ENCODE data around the gene MYH11.

The MYH11 gene

DNA sequence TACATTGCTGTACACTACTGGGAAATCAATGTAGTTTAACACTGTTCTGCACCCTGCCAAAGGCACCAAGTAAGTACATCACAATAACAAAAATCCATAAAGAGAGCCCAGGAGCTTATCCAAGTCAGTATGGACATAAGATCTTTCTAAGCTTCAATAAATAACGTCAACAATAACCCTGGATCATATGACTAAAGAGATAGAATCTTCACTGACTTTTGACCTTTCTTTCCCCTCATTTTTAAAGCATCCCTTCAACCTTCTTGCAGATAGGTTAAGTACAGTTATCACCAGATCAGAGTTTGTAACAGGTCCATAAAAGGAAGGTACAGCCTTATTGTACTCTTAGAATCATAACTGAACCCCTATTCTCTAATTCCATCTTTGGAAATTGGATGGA lies 29.2 kb upstream of the MYH11 start:
- H3K27ac ChIP-seq: no peak overlapping the region
- TF ChIP-seq, protein P1, sequence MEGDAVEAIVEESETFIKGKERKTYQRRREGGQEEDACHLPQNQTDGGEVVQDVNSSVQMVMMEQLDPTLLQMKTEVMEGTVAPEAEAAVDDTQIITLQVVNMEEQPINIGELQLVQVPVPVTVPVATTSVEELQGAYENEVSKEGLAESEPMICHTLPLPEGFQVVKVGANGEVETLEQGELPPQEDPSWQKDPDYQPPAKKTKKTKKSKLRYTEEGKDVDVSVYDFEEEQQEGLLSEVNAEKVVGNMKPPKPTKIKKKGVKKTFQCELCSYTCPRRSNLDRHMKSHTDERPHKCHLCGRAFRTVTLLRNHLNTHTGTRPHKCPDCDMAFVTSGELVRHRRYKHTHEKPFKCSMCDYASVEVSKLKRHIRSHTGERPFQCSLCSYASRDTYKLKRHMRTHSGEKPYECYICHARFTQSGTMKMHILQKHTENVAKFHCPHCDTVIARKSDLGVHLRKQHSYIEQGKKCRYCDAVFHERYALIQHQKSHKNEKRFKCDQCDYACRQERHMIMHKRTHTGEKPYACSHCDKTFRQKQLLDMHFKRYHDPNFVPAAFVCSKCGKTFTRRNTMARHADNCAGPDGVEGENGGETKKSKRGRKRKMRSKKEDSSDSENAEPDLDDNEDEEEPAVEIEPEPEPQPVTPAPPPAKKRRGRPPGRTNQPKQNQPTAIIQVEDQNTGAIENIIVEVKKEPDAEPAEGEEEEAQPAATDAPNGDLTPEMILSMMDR (IDR thresholded peaks at IDR 0.05): no peak
- no peak for TF ChIP-seq ZFX (IDR thresholded peaks at IDR 0.05; ENCODE audit: borderline replicate concordance)

DNA sequence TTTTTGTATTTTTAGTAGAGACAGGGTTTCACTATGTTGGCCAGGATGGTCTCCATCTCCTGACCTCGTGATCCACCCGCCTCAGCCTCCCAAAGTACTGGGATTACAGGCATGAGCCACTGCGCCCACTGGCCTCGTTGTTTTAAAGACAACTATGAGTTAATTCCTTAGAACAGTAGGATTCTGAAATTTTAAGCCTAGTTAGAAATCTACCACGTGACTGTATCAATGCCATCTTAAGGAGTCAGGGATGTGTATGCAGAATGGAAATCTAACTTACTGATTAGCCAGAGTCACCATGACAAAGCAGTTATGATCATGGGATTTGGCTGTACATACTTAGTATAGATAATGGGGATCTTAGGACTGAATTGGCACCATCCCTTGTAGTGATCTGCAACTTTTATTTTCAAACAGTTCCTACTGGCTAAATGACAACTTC lies 28.8 kb upstream of the MYH11 start:
- TF ChIP-seq ZFX (IDR thresholded peaks at IDR 0.05; ENCODE audit: borderline replicate concordance): no peak
- TF ChIP-seq, protein P1 (IDR thresholded peaks at IDR 0.05): no peak
- H3K27ac ChIP-seq: no peak overlapping the region

DNA sequence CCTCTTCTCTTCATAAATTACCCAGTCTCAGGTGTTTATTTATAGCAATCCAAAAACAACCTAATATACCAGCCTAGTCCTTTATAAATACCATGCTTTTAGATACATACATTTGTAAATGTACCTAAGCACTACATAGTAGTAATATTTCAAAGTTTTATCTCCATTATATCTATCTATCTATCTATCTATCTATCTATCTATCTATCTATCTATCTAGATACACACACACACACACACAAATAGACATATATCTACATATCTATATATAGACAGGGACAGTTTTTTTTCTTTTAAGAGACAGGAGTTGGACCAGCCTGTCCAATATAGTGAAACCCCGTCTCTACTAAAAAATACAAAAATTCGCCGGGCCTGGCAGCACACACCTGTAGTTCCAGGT lies 25.7 kb upstream of the MYH11 start:
- H3K27ac ChIP-seq: no peak overlapping the region
- TF ChIP-seq ZFX (IDR thresholded peaks at IDR 0.05; ENCODE audit: borderline replicate concordance): no peak
- TF ChIP-seq, protein P1 (IDR thresholded peaks at IDR 0.05): no peak

DNA sequence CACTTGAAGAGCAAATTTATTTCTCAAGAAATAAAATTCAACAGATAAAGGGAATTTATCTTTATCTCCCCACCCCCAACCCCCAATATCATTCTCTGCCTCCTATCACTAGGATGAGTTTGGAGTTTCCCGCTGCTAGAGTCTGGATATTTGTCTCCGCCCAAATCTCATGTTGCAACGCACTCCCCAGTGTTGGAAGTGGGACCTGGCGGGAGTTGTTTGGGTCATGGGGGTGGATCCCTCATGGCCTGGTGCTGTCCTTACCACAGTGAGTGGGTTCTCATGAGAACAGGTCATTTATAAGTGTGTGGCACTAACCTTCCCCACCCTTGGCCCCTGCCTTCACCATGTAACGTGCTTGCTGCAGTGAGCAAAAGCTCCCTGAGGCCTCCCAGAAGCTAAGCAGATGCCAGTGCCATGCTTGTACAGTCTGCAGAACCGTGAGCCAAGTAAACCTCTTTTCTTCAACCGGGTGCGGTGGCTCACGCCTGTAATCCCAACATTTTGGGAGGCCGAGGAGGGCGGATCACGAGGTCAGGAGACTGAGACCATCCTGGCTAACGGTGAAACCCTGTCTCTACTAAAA lies 25.1 kb upstream of the MYH11 start:
- no peak overlapping the region for H3K27ac ChIP-seq
- TF ChIP-seq ZFX (IDR thresholded peaks at IDR 0.05; ENCODE audit: borderline replicate concordance): no peak
- TF ChIP-seq, protein P1 (IDR thresholded peaks at IDR 0.05): no peak

DNA sequence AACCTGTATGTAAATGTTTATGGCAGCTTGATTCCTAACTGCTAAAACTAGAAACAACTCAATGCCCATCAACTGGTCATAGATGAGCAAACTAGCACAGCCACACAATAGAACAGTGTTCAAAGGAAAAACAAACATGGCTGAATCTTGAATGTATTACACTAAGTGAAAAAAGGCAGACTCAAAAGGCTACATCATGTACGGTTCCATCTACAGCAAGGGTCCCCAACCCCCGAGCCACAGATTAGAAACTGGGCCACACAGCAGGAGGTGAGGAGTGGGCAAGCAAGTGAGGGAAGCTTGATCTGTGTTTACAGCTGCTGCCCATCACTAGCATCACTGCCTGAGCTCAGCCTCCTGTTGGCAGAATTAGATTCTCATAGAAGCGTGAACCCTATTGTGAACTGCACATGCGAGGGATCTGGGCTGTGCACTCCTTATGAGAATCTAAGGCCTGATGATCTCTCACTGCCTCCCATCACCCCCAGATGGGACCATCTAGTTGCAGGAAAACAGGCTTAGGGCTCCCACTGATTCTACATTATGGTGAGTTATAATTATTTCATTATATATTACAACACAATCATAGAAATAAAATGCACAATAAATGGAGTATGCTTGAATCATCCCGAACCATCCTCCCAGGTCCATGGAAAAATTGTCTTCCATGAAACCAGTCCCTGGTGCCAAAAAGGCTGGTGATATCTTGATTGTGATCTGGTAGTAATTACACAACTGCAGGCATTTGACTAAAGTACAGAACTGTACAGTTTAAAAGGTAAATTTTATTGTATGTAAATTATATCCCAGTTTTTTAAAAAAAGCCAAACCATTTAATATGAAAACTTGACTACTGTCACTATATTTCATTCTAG lies 23.8 kb upstream of the MYH11 start:
- TF ChIP-seq ZFX (IDR thresholded peaks at IDR 0.05; ENCODE audit: borderline replicate concordance): no peak
- TF ChIP-seq, protein P1 (IDR thresholded peaks at IDR 0.05): no peak
- H3K27ac ChIP-seq: 0 out of 2 replicates have a peak overlapping the region, but pooled peaks have one; percentile 43

DNA sequence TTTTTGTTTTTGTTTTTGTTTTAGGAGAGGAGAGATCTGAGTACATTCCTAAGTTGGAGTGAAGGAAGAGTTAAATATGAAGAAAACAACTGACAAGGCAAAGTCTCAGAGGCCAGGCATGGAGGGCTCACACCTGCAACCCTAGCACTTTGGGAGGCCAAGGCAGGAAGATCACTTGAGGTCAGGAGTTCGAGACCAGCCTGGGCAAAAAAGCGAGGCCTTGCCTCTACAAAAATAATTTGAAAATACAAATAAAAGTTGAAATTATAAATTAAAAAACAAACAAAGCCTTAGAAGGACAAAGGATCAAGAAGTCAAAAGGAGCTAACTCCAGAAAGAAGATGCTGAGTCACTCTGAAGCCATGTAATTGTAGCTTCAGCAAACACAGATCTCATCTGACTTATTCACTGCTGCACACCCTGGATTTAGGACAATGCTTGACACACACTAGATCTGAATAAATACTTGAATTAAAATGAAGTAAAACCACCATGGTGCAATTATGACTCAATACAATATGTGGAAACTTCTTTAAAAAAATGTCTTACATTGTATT lies 22.5 kb upstream of the MYH11 start:
- TF ChIP-seq, protein P1 (IDR thresholded peaks at IDR 0.05): no peak
- TF ChIP-seq ZFX (IDR thresholded peaks at IDR 0.05; ENCODE audit: borderline replicate concordance): no peak
- peak overlapping the region; percentile 43 for H3K27ac ChIP-seq

DNA sequence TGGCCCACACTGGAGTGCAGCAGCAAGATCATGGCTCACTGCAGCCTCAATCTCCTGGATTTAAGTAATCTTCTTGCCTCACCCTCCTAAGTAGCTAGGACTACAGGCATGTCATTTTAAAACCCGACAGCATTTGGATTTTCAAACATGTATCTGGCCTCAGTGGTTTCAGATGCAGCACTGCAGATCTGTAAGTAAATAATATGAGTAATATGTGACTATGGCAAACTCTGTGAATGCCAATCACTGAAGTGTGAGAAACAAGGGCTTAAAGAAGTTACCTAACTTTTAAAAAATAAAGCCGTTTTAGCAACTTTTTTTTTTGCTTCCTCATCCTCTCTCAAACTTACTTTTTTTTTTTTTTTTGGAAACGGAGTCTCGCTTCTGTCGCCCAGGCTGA lies 19.7 kb upstream of the MYH11 start:
- no peak overlapping the region for H3K27ac ChIP-seq
- TF ChIP-seq ZFX (IDR thresholded peaks at IDR 0.05; ENCODE audit: borderline replicate concordance): no peak
- TF ChIP-seq, protein P1 (IDR thresholded peaks at IDR 0.05): no peak
